ENCODE results near the gene TEX101.

The TEX101 gene

DNA sequence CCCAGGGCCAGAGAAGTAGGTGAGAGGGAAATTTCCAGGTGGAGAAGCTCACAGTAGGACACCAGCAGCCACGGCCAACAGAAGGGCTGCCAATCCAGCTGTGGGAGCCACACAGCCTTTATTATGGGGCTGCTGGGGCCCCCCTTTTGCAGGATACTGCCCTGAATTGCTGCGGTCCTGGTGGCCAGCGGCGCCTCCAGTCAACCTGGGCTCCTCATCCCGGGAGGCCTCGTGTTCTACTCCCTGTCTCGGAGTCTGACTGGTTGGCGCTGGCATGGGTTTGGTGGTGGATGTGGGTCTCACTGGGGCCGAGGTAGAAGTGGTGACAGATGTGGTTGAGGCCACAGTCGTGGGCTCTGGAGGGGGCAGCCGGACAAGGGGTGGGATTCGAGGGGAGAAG, 46.6 kb downstream of the TEX101 start:
- TF ChIP-seq, protein P1, sequence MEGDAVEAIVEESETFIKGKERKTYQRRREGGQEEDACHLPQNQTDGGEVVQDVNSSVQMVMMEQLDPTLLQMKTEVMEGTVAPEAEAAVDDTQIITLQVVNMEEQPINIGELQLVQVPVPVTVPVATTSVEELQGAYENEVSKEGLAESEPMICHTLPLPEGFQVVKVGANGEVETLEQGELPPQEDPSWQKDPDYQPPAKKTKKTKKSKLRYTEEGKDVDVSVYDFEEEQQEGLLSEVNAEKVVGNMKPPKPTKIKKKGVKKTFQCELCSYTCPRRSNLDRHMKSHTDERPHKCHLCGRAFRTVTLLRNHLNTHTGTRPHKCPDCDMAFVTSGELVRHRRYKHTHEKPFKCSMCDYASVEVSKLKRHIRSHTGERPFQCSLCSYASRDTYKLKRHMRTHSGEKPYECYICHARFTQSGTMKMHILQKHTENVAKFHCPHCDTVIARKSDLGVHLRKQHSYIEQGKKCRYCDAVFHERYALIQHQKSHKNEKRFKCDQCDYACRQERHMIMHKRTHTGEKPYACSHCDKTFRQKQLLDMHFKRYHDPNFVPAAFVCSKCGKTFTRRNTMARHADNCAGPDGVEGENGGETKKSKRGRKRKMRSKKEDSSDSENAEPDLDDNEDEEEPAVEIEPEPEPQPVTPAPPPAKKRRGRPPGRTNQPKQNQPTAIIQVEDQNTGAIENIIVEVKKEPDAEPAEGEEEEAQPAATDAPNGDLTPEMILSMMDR (IDR thresholded peaks at IDR 0.05), result no peak
- peaks cover 69% of the 10 kb centered on the region for H3K27me3 Mint-ChIP-seq (ENCODE audit: low read depth, poor library complexity)
- no peak for DNase-seq
- no peak overlapping the region for H3K27ac Mint-ChIP-seq
- H3K4me3 Mint-ChIP-seq, result no peak overlapping the region
- no peaks in the 10 kb centered on the region for H3K9me3 Mint-ChIP-seq
- H3K36me3 Mint-ChIP-seq (ENCODE audit: low read depth), result peaks cover 4% of the 10 kb centered on the region
- H3K4me1 Mint-ChIP-seq, result peaks cover 11% of the 10 kb centered on the region

DNA sequence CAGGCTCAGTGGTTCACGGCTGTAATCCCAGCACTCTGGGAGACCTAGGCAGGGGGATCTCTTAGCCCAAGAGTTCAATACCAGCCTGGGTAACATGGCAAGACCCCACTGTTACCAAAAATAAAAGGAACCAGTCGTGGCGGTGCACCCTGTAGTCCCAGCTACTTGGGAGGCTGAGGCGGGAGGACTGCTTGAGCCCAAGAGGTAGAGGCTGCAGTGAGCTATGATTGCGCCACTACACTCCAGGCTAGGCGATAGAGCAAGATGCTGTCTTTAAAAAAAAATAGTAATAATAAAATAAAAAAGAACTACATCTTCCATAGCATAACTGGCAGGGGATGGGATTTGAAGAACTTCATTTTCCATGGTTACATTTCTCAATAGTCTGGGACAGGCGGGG, 47.7 kb downstream of the TEX101 start:
- peaks cover 15% of the 10 kb centered on the region for H3K4me1 Mint-ChIP-seq
- peak overlapping the region; percentile 90 for H3K4me3 Mint-ChIP-seq
- no peaks in the 10 kb centered on the region for H3K9me3 Mint-ChIP-seq
- TF ChIP-seq, protein P1 (IDR thresholded peaks at IDR 0.05), result no peak
- H3K27ac Mint-ChIP-seq, result no peak overlapping the region
- peaks cover 65% of the 10 kb centered on the region for H3K27me3 Mint-ChIP-seq (ENCODE audit: low read depth, poor library complexity)
- H3K36me3 Mint-ChIP-seq (ENCODE audit: low read depth), result peaks cover 4% of the 10 kb centered on the region
- no peak for DNase-seq

- Mint-ChIP-seq H3K9me3 (no peaks in the 10 kb centered on the region), H3K36me3 (ENCODE audit: low read depth) (peaks cover 4% of the 10 kb centered on the region), H3K4me1 (peaks cover 16% of the 10 kb centered on the region), H3K27ac (no peak overlapping the region), H3K27me3 (ENCODE audit: low read depth, poor library complexity) (peaks cover 62% of the 10 kb centered on the region), H3K4me3 (peak overlapping the region; percentile 90)
- TF ChIP-seq, protein P1 (IDR thresholded peaks at IDR 0.05), result no peak
- DNase-seq, result no peak
Observed at GRCh38 chr19:43462785-43463380, 48.2 kb downstream of the TEX101 start.

GRCh38 chr19:43463381-43464133, 48.9 kb downstream of the TEX101 start:
- TF ChIP-seq, protein P1 (IDR thresholded peaks at IDR 0.05), result no peak
- Mint-ChIP-seq H3K9me3 (no peaks in the 10 kb centered on the region), H3K36me3 (ENCODE audit: low read depth) (peaks cover 4% of the 10 kb centered on the region), H3K4me1 (peaks cover 16% of the 10 kb centered on the region), H3K27me3 (ENCODE audit: low read depth, poor library complexity) (peaks cover 65% of the 10 kb centered on the region), H3K27ac (peak overlapping the region; percentile 89), H3K4me3 (peak overlapping the region; percentile 90)
- peak; percentile 99 for DNase-seq

DNA sequence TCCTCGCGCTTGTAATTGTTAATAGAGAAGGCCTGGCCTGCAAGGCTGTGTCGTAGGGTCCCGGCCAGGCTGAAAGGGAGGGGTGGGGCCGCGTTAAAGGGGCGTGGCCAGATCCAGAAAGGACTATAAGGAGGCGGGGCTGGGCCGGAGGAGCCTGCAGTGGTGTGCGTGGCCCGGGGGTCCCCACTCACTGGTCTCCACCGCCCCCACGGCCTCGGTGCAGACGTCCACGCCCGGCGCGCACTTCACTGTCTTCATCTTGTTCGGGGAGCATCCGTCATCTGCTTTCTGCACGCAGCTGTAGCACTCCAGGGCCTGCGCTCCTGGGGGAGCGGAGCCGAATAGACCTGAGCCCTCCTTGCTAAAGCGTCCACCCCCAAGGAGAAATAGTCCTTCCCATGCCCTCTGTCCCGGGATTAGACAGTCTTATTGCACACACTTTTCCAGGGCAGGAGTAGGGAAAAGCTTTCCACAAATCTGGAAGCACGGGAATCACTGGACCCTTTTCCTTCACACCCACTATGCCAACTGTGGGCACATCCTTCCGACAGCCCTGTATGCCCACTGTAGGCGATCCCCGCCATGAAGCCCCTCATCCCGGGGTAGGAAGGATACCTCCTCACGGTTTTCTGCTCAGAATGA, 49.6 kb downstream of the TEX101 start:
- Mint-ChIP-seq H3K27me3 (ENCODE audit: low read depth, poor library complexity) (peaks cover 62% of the 10 kb centered on the region), H3K36me3 (ENCODE audit: low read depth) (peaks cover 4% of the 10 kb centered on the region), H3K9me3 (no peaks in the 10 kb centered on the region), H3K4me1 (peaks cover 16% of the 10 kb centered on the region), H3K27ac (peak overlapping the region; percentile 89), H3K4me3 (peak overlapping the region; percentile 90)
- peak; percentile 79 for DNase-seq
- TF ChIP-seq, protein P1 (IDR thresholded peaks at IDR 0.05), result no peak
